MM.1S (cell line): ENCODE data around the gene RHEB.

Experiments used
- DNase-seq: peaks from one replicate; pipeline ENCODE4 v3.0.0-alpha.2; 2015
- H2AFZ ChIP-seq: fragments of 300-600 bp; sonication (generic); 2 replicates; pipeline ENCODE4 v1.6.0; 2016; ENCODE audit warnings: antibody characterized with exemption, low read length
- H3F3A ChIP-seq: fragments of 300-600 bp; sonication (generic); 2 replicates; pipeline ENCODE4 v1.6.1; 2016; ENCODE audit warnings: mild to moderate bottlenecking, antibody characterized with exemption, low read length, moderate library complexity, mixed read lengths; ENCODE audit not compliant: insufficient read depth
- H3K27ac ChIP-seq: fragments of 300-600 bp; sonication (generic); 2 replicates; pipeline ENCODE4 v1.5.1; 2016; ENCODE audit warnings: mild to moderate bottlenecking, low read length
- H3K27me3 ChIP-seq: fragments of 300-600 bp; sonication (generic); replicated peaks from 2 replicates; pipeline ENCODE4 v1.6.0; 2016; ENCODE audit warnings: low read length; ENCODE audit not compliant: insufficient read depth
- H3K36me3 ChIP-seq: fragments of 300-600 bp; sonication (generic); replicated peaks from 2 replicates; pipeline ENCODE4 v1.6.1; 2016; ENCODE audit warnings: mild to moderate bottlenecking, low read length, mixed read lengths; ENCODE audit not compliant: insufficient read depth
- H3K4me1 ChIP-seq: fragments of 300-600 bp; sonication (generic); 2 replicates; pipeline ENCODE4 v1.6.1; 2016; ENCODE audit warnings: low read length, mixed read lengths
- H3K4me2 ChIP-seq: fragments of 300-600 bp; sonication (generic); 2 replicates; pipeline ENCODE4 v1.6.0; 2016; ENCODE audit warnings: low read depth, low read length
- H3K4me3 ChIP-seq: fragments of 300-600 bp; sonication (generic); 2 replicates; pipeline ENCODE4 v1.5.1; 2016; ENCODE audit warnings: low read length, mixed read lengths
- H3K79me2 ChIP-seq: fragments of 300-600 bp; sonication (generic); 2 replicates; pipeline ENCODE4 v1.6.1; 2016; ENCODE audit warnings: mixed run types, low read length, mixed read lengths
- H3K9ac ChIP-seq: fragments of 300-600 bp; sonication (generic); 2 replicates; pipeline ENCODE4 v1.6.1; 2016; ENCODE audit warnings: low read length, mixed read lengths
- H3K9me2 ChIP-seq: fragments of 300-600 bp; sonication (generic); replicated peaks from 2 replicates; pipeline ENCODE4 v1.6.1; 2016; ENCODE audit warnings: mild to moderate bottlenecking, low read length, mixed read lengths; ENCODE audit not compliant: insufficient read depth
- H3K9me3 ChIP-seq: fragments of 300-600 bp; sonication (generic); replicated peaks from 2 replicates; pipeline ENCODE4 v1.6.1; 2016; ENCODE audit warnings: mild to moderate bottlenecking, low read length, mixed read lengths; ENCODE audit not compliant: insufficient read depth
- H4K20me1 ChIP-seq: fragments of 300-600 bp; sonication (generic); 2 replicates; pipeline ENCODE4 v1.6.1; 2016; ENCODE audit warnings: mild to moderate bottlenecking, low read length, moderate library complexity, mixed read lengths; ENCODE audit not compliant: insufficient read depth
- CTCF ChIP-seq: fragments of 300-600 bp; sonication (generic); IDR thresholded peaks from 2 replicates; pipeline ENCODE4 v1.5.1; 2016; ENCODE audit warnings: antibody characterized with exemption, low read length, mixed read lengths
- EZH2 ChIP-seq: fragments of 300-600 bp; sonication (generic); optimal IDR thresholded peaks from 2 replicates; pipeline ENCODE3; 2017; ENCODE audit warnings: low read depth, mild to moderate bottlenecking, antibody characterized with exemption, low read length, mixed read lengths
- EZH2phosphoT487 ChIP-seq: fragments of 300-600 bp; sonication (generic); IDR thresholded peaks from 2 replicates; pipeline ENCODE4 v1.6.1; 2018; ENCODE audit warnings: antibody characterized with exemption, low read length

Gene RHEB

GRCh38 chr7:151434549-151434948 lies 85.1 kb downstream of the RHEB start:
- H3K36me3 ChIP-seq: no peaks in the 10 kb centered on the region
- H3K9ac ChIP-seq: no peak overlapping the region
- peaks cover 33% of the 10 kb centered on the region for H3K27me3 ChIP-seq
- H3K9me3 ChIP-seq: no peaks in the 10 kb centered on the region
- peaks cover 8% of the 10 kb centered on the region for H3F3A ChIP-seq
- DNase-seq: no peak
- H3K79me2 ChIP-seq: no peaks in the 10 kb centered on the region
- peaks cover 10% of the 10 kb centered on the region for H3K4me1 ChIP-seq
- no peaks in the 10 kb centered on the region for H3K9me2 ChIP-seq
- no peak overlapping the region for H2AFZ ChIP-seq
- no peak overlapping the region for H3K4me2 ChIP-seq
- H4K20me1 ChIP-seq: no peaks in the 10 kb centered on the region
- no peak overlapping the region for H3K4me3 ChIP-seq
- no peak overlapping the region for H3K27ac ChIP-seq
- TF ChIP-seq CTCF (no peak), EZH2phosphoT487 (no peak), EZH2 (no peak)

GRCh38 chr7:151433721-151434400 lies 85.8 kb downstream of the RHEB start:
- DNase-seq: no peak
- no peak overlapping the region for H3K4me2 ChIP-seq

GRCh38 chr7:151432658-151433521 lies 86.8 kb downstream of the RHEB start:
- peak; percentile 30 for DNase-seq
- Histone ChIP-seq H3K4me2 (no peak overlapping the region), H3K9ac (no peak overlapping the region), H3F3A (peaks cover 16% of the 10 kb centered on the region), H3K9me3 (no peaks in the 10 kb centered on the region), H3K4me3 (no peak overlapping the region), H3K27me3 (peaks cover 16% of the 10 kb centered on the region), H3K36me3 (no peaks in the 10 kb centered on the region), H3K4me1 (peaks cover 18% of the 10 kb centered on the region), H2AFZ (no peak overlapping the region), H4K20me1 (no peaks in the 10 kb centered on the region), H3K27ac (no peak overlapping the region), H3K9me2 (no peaks in the 10 kb centered on the region), H3K79me2 (no peaks in the 10 kb centered on the region)
- TF ChIP-seq EZH2phosphoT487 (no peak), EZH2 (no peak), CTCF (peak; percentile 35)

More at GRCh38 chr7:151433721-151434400, 85.8 kb downstream of the RHEB start:
- Histone ChIP-seq H3K27me3 (peaks cover 26% of the 10 kb centered on the region), H4K20me1 (no peaks in the 10 kb centered on the region), H3F3A (peaks cover 15% of the 10 kb centered on the region), H3K9ac (no peak overlapping the region), H3K79me2 (no peaks in the 10 kb centered on the region), H3K9me3 (no peaks in the 10 kb centered on the region), H3K36me3 (no peaks in the 10 kb centered on the region), H3K4me1 (peaks cover 17% of the 10 kb centered on the region), H3K4me3 (no peak overlapping the region), H3K9me2 (no peaks in the 10 kb centered on the region), H2AFZ (no peak overlapping the region), H3K27ac (no peak overlapping the region)
- TF ChIP-seq CTCF: no peak
- TF ChIP-seq EZH2phosphoT487: no peak
- TF ChIP-seq EZH2: no peak
